GM12875 (cell line): ENCODE measurements around the gene KIF20A.

Experiments used
- H3K4me3 ChIP-seq: one replicate; pipeline ENCODE4 v1.5.1; 2011; ENCODE audit warnings: low read depth, low read length, control low read depth
- TF ChIP-seq, protein P1 (sequence below): IDR thresholded peaks from 2 replicates; pipeline ENCODE4 v1.5.1; 2011; ENCODE audit warnings: low read depth, mild to moderate bottlenecking, control low read depth, inconsistent platforms, low read length, moderate library complexity, borderline replicate concordance; ENCODE audit not compliant: insufficient read depth

The KIF20A gene

GRCh38 chr5:138178516-138179276, at the start of gene KIF20A, which contains the start of gene BRD8:
Gene KIF20A, plus strand, starts transcription at chr5:138179112. Its CDS starts 569 bp downstream, at chr5:138179681.
Gene BRD8, minus strand, starts transcription at chr5:138178630. Its CDS starts 16 bp downstream, at chr5:138178614.
- TF ChIP-seq, protein P1, sequence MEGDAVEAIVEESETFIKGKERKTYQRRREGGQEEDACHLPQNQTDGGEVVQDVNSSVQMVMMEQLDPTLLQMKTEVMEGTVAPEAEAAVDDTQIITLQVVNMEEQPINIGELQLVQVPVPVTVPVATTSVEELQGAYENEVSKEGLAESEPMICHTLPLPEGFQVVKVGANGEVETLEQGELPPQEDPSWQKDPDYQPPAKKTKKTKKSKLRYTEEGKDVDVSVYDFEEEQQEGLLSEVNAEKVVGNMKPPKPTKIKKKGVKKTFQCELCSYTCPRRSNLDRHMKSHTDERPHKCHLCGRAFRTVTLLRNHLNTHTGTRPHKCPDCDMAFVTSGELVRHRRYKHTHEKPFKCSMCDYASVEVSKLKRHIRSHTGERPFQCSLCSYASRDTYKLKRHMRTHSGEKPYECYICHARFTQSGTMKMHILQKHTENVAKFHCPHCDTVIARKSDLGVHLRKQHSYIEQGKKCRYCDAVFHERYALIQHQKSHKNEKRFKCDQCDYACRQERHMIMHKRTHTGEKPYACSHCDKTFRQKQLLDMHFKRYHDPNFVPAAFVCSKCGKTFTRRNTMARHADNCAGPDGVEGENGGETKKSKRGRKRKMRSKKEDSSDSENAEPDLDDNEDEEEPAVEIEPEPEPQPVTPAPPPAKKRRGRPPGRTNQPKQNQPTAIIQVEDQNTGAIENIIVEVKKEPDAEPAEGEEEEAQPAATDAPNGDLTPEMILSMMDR, result no peak

DNA sequence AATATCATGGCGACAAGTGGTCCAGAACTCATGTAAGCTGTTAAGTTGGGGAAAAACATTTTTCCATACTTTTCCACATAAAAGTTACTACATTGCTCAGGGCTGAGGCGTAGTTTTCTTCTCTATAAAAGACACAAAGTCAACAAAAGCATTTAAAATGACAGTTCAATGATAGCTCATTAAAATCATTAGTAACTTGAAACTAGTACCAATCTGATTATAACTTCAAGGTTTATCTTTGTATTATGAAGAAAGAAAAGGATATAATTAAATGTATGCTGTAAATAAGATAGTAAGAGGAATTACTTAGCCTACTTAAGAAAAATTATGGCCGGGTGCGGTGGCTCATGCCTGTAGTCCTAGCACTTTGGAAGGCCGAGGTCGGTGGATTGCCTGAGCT, 49.6 kb upstream of the KIF20A start:
- TF ChIP-seq, protein P1, result no peak

More at GRCh38 chr5:138178516-138179276, at the start of gene KIF20A, which contains the start of gene BRD8:
- H3K4me3 ChIP-seq, result peak within 1 kb of the TSS; percentile 72

DNA sequence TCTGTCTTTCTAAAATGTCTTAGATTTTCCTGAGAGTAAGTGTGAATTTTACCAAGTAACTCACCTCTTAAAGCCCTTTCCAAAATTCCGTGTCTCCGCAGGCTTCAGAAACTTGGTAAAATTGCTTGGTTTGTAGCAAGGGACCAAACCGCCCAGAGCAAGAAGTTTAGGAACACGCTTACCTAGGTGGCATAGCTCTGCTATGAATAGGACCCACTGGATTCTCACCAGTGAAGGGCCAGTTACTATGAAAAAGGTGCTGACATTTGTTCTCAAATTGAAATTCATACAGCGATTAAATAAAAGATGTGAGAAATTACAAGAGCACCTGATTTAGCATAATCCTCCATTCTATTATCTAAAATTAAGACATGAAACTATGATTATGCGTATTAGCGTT, 46.4 kb upstream of the KIF20A start:
- TF ChIP-seq, protein P1, result no peak
- peak overlapping the region; percentile 19 for H3K4me3 ChIP-seq

More for the DNA sequence above, 49.6 kb upstream of the KIF20A start:
- H3K4me3 ChIP-seq, result no peak overlapping the region

- H3K4me3 ChIP-seq, result peak within 1 kb of the TSS; percentile 43
- TF ChIP-seq, protein P1, result no peak
Measured at GRCh38 chr5:138138949-138139780, 39.7 kb upstream of the KIF20A start, which contains the start of gene NME5. Gene NME5, minus strand, starts transcription at chr5:138139428. Its CDS starts 648 bp downstream, at chr5:138138780.

DNA sequence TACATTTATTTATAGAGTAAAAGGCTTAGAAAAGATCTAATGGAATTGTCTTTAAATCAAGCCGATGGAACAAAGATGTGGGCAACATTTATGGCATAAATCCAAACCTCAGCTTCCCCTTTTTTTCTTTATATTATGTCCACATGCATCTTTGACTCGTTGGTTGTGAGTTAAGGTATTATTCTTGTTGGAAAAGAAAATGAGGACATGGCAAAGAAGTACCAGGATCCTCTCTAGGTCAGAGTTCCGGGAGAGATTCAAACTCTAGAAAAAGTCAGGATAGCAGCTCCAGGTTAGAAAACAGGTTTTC, 39.2 kb upstream of the KIF20A start:
- TF ChIP-seq, protein P1, result no peak
- H3K4me3 ChIP-seq, result no peak overlapping the region

GRCh38 chr5:138140268-138140667, 38.6 kb upstream of the KIF20A start:
- TF ChIP-seq, protein P1, result no peak
- H3K4me3 ChIP-seq, result no peak overlapping the region
